C4-2B (cell line): ENCODE data around the gene SLC2A4RG.

Source experiments
- H3K27ac ChIP-seq: fragments of 450-650 bp; 2 replicates; pipeline ENCODE4 v1.5.1; 2017
- ZFX ChIP-seq: fragments of 450-650 bp; IDR thresholded peaks from 2 replicates; pipeline ENCODE4 v1.6.1; 2017
- TF ChIP-seq, protein P1 (sequence below): fragments of 450-650 bp; conservative IDR thresholded peaks from 2 replicates; pipeline ENCODE4 v1.5.1; 2017; ENCODE audit warnings: mild to moderate bottlenecking

Gene SLC2A4RG, protein sequence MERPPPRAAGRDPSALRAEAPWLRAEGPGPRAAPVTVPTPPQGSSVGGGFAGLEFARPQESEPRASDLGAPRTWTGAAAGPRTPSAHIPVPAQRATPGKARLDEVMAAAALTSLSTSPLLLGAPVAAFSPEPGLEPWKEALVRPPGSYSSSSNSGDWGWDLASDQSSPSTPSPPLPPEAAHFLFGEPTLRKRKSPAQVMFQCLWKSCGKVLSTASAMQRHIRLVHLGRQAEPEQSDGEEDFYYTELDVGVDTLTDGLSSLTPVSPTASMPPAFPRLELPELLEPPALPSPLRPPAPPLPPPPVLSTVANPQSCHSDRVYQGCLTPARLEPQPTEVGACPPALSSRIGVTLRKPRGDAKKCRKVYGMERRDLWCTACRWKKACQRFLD

DNA sequence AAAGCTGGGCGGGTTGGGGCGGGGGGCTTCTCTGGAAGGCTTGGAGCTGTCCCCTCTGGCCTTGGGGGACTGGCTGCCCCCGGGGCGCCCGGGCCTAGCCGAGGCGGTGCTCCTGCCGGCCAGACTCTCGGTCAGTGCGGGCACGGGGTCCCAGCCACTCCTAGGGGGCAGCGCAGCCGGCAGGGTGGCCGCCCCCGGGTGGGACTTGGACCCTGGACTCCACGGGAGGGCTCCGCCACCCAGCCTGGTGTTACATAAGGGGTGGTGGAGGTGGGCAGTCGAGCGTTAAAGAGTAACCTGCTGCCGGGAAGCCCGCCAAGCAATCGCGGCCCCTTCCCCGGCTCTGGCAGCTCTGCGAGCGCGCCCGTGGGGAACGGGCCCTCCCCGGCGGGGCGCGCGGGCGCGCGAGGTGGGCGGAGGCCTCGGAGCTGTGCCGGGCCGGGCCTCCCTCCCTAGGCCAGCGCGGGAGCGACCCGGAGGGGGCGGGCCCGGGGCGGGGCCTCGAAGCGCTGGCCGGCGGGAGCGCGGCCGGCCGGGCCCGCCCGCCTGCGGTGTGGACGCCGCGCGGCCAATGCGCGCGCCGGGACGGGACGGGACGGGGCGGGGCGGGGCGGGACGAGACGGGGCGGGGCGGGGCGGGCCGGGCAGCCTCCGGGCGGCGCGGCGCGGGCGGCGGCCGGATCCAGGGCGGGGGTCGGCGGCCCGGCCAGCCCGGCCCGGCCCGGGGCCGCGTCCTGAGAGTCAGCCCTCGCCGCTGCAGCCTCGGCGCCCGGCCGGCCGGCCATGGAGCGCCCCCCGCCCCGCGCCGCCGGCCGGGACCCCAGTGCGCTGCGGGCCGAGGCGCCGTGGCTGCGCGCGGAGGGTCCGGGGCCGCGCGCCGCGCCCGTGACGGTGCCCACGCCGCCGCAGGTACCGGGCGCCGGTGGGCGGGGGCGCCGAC, at the start of gene SLC2A4RG:
TSS of gene SLC2A4RG (plus strand) at position 647 of the 940 bp plus-strand sequence. CDS start at position 784, 137 bp downstream.
- no peak for TF ChIP-seq ZFX
- TF ChIP-seq, protein P1, sequence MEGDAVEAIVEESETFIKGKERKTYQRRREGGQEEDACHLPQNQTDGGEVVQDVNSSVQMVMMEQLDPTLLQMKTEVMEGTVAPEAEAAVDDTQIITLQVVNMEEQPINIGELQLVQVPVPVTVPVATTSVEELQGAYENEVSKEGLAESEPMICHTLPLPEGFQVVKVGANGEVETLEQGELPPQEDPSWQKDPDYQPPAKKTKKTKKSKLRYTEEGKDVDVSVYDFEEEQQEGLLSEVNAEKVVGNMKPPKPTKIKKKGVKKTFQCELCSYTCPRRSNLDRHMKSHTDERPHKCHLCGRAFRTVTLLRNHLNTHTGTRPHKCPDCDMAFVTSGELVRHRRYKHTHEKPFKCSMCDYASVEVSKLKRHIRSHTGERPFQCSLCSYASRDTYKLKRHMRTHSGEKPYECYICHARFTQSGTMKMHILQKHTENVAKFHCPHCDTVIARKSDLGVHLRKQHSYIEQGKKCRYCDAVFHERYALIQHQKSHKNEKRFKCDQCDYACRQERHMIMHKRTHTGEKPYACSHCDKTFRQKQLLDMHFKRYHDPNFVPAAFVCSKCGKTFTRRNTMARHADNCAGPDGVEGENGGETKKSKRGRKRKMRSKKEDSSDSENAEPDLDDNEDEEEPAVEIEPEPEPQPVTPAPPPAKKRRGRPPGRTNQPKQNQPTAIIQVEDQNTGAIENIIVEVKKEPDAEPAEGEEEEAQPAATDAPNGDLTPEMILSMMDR: no peak
- H3K27ac ChIP-seq: peak within 1 kb of the TSS; percentile 96

DNA sequence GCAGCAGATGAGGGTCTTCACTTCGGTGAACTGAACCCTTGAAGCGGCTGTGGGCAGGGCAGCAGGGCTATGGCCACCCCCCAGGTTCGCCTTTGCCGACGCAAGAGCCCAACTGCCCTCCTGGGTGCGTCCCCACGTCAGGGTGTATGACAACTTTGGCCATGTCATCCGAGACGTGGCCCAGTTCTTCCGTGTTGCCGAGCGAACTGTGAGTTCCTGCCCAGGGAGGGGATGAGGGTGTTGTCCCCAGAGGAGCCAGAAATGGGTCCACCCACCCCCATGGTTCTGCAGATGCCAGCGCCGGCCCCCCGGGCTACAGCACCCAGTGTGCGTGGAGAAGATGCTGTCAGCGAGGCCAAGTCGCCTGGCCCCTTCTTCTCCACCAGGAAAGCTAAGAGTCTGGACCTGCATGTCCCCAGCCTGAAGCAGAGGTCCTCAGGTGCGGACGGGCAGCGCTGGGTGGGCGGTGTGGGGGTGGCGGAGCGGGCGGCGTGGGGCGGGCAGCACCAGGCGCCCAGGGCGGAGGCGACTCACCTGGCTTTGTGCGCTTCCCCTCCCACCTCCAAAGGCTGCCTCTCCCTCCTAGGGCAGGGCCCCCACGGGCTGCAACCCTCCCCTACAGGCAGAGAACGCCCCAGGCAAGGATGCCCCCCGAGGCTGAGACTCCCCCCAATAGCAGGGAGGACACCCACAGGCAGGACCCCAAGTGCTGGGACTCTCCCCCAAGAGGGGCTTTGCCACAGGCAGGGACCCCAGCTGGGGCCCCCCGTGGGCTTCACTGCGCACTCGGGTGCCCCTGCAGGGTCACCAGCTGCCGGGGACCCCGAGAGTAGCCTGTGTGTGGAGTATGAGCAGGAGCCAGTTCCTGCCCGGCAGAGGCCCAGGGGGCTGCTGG, 49.3 kb upstream of the SLC2A4RG start:
- no peak overlapping the region for H3K27ac ChIP-seq
- TF ChIP-seq, protein P1: no peak
- no peak for TF ChIP-seq ZFX

DNA sequence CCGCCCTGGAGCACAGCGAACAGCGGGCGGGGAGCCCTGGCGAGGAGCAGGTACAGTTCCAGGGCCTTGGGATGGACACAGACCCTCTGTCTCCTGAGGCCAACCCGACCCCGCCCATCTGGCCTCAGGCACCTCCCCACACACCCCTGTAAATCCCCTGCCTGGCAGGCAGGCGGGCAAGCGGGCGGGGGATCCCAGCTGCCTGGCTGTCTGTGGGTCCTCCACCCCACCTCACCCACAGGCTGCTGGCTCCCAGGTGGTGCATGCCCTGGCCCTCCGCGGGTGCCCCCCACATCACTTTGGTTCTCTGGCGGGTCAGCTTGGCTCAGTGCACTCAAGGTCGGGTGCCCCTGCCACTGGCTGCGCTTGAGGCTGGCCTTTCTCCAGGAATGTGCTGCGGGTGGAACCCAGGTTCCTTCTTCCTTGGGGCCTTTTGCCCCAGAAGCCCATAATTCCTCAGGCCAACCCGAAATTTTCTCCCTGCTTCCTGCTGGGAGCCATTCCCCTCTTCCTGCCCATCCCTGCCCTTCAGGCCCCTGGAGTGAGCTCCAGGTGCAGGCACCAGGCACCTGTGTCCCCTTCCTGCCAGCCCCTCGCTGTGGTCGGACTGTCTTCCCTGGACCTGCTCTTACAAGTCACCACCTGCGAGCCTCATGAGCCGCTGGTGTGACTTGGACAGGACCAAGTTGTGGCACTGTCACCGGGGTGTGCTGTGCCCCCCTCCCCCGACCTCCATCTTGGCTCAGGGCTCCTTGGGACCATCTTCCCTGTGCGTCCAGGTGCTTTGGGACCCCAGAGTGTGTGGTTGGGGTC, 48.5 kb upstream of the SLC2A4RG start:
- no peak for TF ChIP-seq ZFX
- TF ChIP-seq, protein P1: no peak
- no peak overlapping the region for H3K27ac ChIP-seq

DNA sequence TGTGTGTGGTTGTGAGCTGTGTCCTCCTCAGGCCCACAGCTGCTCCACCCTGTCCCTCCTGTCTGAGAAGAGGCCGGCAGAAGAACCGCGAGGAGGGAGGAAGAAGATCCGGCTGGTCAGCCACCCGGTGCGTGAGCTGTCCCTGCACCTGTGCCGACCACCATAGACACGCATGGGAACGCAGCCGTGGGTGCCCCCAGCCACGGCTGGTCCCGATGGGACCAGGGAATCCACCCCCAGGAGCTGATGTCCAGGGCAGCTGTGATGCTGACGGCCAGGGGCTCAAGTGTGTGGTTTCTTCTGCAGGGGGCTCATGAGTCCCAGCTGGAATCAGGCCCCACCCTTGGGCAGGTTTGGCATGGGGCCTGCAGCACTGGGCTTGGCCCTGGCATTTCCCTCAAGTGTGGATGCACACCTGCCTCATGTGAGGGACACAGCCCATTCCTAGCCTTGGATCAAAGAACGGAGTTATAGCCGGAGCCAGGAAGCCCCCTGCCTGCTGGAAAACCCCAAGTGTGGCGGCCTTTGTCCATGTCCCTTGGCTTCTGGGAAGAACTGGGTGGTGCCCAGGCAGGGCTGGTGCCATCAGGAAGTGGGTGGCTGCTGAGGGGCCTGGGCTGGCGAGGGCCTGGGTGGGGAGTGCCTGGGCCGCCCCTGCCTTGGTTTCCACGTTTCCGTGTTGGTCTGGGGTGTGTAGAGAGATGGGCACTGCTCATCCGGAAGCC, 47.7 kb upstream of the SLC2A4RG start:
- H3K27ac ChIP-seq: no peak overlapping the region
- no peak for TF ChIP-seq ZFX
- TF ChIP-seq, protein P1: no peak

DNA sequence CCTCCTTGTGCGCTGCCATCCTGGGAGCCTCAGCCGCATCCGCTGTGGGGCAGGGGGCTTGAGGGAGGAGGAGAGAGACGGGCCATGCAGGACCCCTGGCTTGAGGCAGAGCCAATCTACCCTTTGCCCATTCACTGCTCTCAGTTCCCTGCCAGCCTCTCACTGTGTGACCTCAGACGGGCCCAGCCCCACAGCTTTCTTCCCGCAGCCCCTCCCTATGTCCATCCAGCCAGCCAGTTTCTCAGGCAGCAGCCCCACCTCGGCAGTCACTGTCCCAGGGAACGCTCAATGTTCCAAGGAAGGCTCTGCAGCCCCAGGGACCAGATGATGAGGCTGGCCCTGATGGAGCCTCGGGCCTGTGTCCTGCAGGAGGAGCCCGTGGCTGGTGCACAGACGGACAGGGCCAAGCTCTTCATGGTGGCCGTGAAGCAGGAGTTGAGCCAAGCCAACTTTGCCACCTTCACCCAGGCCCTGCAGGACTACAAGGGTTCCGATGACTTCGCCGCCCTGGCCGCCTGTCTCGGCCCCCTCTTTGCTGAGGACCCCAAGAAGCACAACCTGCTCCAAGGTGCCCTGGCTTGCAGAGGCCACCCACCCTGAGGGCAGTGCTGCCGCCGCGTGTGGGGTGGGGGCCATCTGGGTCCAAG, 47.0 kb upstream of the SLC2A4RG start:
- no peak for TF ChIP-seq ZFX
- TF ChIP-seq, protein P1: no peak
- no peak overlapping the region for H3K27ac ChIP-seq
